Measurements from ENCODE around the gene CAMTA1. TPM values are rescaled to one million over a fixed set of nuclear protein-coding genes. Genes with fewer than 3 reads are reported as not detected.

CAMTA1 gene
- total RNA-seq, 1 donor from 2014 or later = 47.9 TPM

- no peaks in the 10 kb centered on the region for H3K36me3 ChIP-seq
- no peak for TF ChIP-seq CTCF (IDR thresholded peaks at IDR 0.05)
- H3K4me1 ChIP-seq = no peaks in the 10 kb centered on the region
- H3K4me3 ChIP-seq = no peak overlapping the region
- no peaks in the 10 kb centered on the region for H3K9me3 ChIP-seq
- intact Hi-C loops (cut with DNase I) = no loop called here
- no peak for DNase-seq
- no peak for ATAC-seq
- H3K27me3 ChIP-seq (ENCODE audit: low read depth) = no peaks in the 10 kb centered on the region
- no peak overlapping the region for H3K27ac ChIP-seq
Measured at GRCh38 chr1:6898974-6899539, 113.8 kb downstream of the CAMTA1 start.

- ATAC-seq = no peak
- TF ChIP-seq CTCF (IDR thresholded peaks at IDR 0.05) = no peak
- H3K9me3 ChIP-seq = no peaks in the 10 kb centered on the region
- no peaks in the 10 kb centered on the region for H3K36me3 ChIP-seq
- no peak overlapping the region for H3K27ac ChIP-seq
- intact Hi-C loops (cut with DNase I) = no loop called here
- DNase-seq = no peak
- no peak overlapping the region for H3K4me3 ChIP-seq
- no peaks in the 10 kb centered on the region for H3K4me1 ChIP-seq
- H3K27me3 ChIP-seq (ENCODE audit: low read depth) = no peaks in the 10 kb centered on the region
Measured at GRCh38 chr1:6899621-6900020, 114.4 kb downstream of the CAMTA1 start.

- intact Hi-C loops (cut with DNase I) = no loop called here
Measured at GRCh38 chr1:6902153-6902552, 116.9 kb downstream of the CAMTA1 start.

GRCh38 chr1:6904476-6905170, 119.4 kb downstream of the CAMTA1 start:
- no peak overlapping the region for H3K4me3 ChIP-seq
- no peaks in the 10 kb centered on the region for H3K27me3 ChIP-seq (ENCODE audit: low read depth)
- no peaks in the 10 kb centered on the region for H3K36me3 ChIP-seq
- H3K4me1 ChIP-seq = no peaks in the 10 kb centered on the region
- H3K9me3 ChIP-seq = no peaks in the 10 kb centered on the region
- ATAC-seq (no peak), DNase-seq (no peak)
- intact Hi-C loops (cut with DNase I) = no loop called here
- TF ChIP-seq CTCF (IDR thresholded peaks at IDR 0.05) = no peak
- H3K27ac ChIP-seq = no peak overlapping the region

More at GRCh38 chr1:6902153-6902552, 116.9 kb downstream of the CAMTA1 start:
- no peak for TF ChIP-seq CTCF (IDR thresholded peaks at IDR 0.05)
- H3K27me3 ChIP-seq (ENCODE audit: low read depth) = no peaks in the 10 kb centered on the region
- no peak overlapping the region for H3K4me3 ChIP-seq
- ATAC-seq (no peak), DNase-seq (no peak)
- no peak overlapping the region for H3K27ac ChIP-seq
- H3K4me1 ChIP-seq = no peaks in the 10 kb centered on the region
- no peaks in the 10 kb centered on the region for H3K36me3 ChIP-seq
- H3K9me3 ChIP-seq = no peaks in the 10 kb centered on the region

GRCh38 chr1:6905331-6905730, 120.1 kb downstream of the CAMTA1 start:
- no peak overlapping the region for H3K27ac ChIP-seq
- intact Hi-C loops (cut with DNase I) = no loop called here
- no peaks in the 10 kb centered on the region for H3K9me3 ChIP-seq
- ATAC-seq (no peak), DNase-seq (no peak)
- TF ChIP-seq CTCF (IDR thresholded peaks at IDR 0.05) = no peak
- H3K4me3 ChIP-seq = no peak overlapping the region
- no peaks in the 10 kb centered on the region for H3K27me3 ChIP-seq (ENCODE audit: low read depth)
- H3K36me3 ChIP-seq = no peaks in the 10 kb centered on the region
- H3K4me1 ChIP-seq = no peaks in the 10 kb centered on the region

Data from lower lobe of right lung (tissue), 2 donors.